OCI-LY7 (cell line): ENCODE measurements around the gene ACVR1. TPM values are rescaled to one million over a fixed set of nuclear protein-coding genes. Genes with fewer than 3 reads are reported as not detected.

Source experiments
- BruUV-seq: library from RNA; stranded (reverse); fragments of 400-500 nt; replicated peaks from 2 replicates; lab custom pipeline; 2021; lab: Mats Ljungman, UMichigan
- CTCF ChIA-PET: fragments of 300-600 bp; sonication (Branson Sonifier 250); formaldehyde crosslinking; loops from one replicate; lab custom pipeline; 2022; ENCODE audit warnings: antibody characterized with exemption; ENCODE audit not compliant: unreplicated experiment; lab: Charles Lee
- POLR2A ChIA-PET: fragments of 300-600 bp; sonication (Branson Sonifier 250); formaldehyde crosslinking; loops from one replicate; lab custom pipeline; 2022; ENCODE audit warnings: antibody characterized with exemption; lab: Charles Lee
- DNase-seq: peaks from one replicate; pipeline ENCODE4 v3.0.0-alpha.2; 2015; ENCODE audit warnings: low spot score
- H2AFZ ChIP-seq: fragments of 200-600 bp; sonication (generic), shearing (Covaris generic); 2 replicates; pipeline ENCODE4 v1.6.1; 2014; ENCODE audit warnings: mild to moderate bottlenecking, antibody characterized with exemption, low read length, moderate library complexity
- H3K27ac ChIP-seq: fragments of 200-600 bp; sonication (generic); 2 replicates; pipeline ENCODE4 v1.5.1; 2014; ENCODE audit warnings: mixed run types, low read depth, mild to moderate bottlenecking, moderate library complexity, low read length, inconsistent platforms; ENCODE audit not compliant: poor library complexity, severe bottlenecking
- H3K36me3 ChIP-seq: fragments of 200-600 bp; sonication (generic); 2 replicates; pipeline ENCODE4 v1.6.1; 2014; ENCODE audit warnings: mild to moderate bottlenecking, antibody characterized with exemption, low read length, moderate library complexity, mixed read lengths; ENCODE audit not compliant: insufficient read depth
- H3K4me1 ChIP-seq: fragments of 200-600 bp; sonication (generic); 2 replicates; pipeline ENCODE4 v1.5.1; 2014; ENCODE audit warnings: mild to moderate bottlenecking, low read length; ENCODE audit not compliant: insufficient read depth, poor library complexity, severe bottlenecking
- H3K4me2 ChIP-seq: fragments of 200-600 bp; sonication (generic); 2 replicates; pipeline ENCODE4 v1.6.1; 2014; ENCODE audit warnings: mild to moderate bottlenecking, low read length
- H3K4me3 ChIP-seq: fragments of 200-600 bp; sonication (generic); 2 replicates; pipeline ENCODE4 v1.5.1; 2014; ENCODE audit warnings: mild to moderate bottlenecking, low read depth, low read length; ENCODE audit not compliant: poor library complexity, severe bottlenecking
- H3K79me2 ChIP-seq: fragments of 200-600 bp; sonication (generic); 2 replicates; pipeline ENCODE4 v1.6.1; 2016; ENCODE audit warnings: low read depth, mild to moderate bottlenecking, low read length, moderate library complexity, mixed read lengths; ENCODE audit not compliant: insufficient read depth
- H3K9me2 ChIP-seq: fragments of 200-600 bp; sonication (generic); 2 replicates; pipeline ENCODE4 v1.6.1; 2016; ENCODE audit warnings: mild to moderate bottlenecking, low read length, mixed read lengths; ENCODE audit not compliant: insufficient read depth
- H3K9me3 ChIP-seq: fragments of 200-600 bp; sonication (generic); 2 replicates; pipeline ENCODE4 v1.6.1; 2014; ENCODE audit warnings: mild to moderate bottlenecking, mixed run types, low read length, mixed read lengths
- H4K20me1 ChIP-seq: fragments of 200-600 bp; sonication (generic); 2 replicates; pipeline ENCODE4 v1.6.1; 2014; ENCODE audit warnings: mild to moderate bottlenecking, antibody characterized with exemption, low read length, moderate library complexity, mixed read lengths; ENCODE audit not compliant: insufficient read depth
- CTCF ChIP-seq: fragments of 200-600 bp; sonication (generic); conservative IDR thresholded peaks from 2 replicates; pipeline ENCODE4 v1.5.1; 2014; ENCODE audit warnings: mild to moderate bottlenecking, antibody characterized with exemption, low read length, moderate library complexity, mixed read lengths
- EZH2phosphoT487 ChIP-seq: fragments of 200-600 bp; sonication (generic); IDR thresholded peaks from 2 replicates; pipeline ENCODE4 v1.6.1; 2018; ENCODE audit warnings: low read depth, borderline replicate concordance, mild to moderate bottlenecking, mixed run types, antibody characterized with exemption, low read length, moderate library complexity, mixed read lengths
- intact Hi-C: fragments of 100-400 bp; cut with micrococcal nuclease; formaldehyde crosslinking; loops from one replicate; pipeline ENCODE4 v1.10.0; 2022; ENCODE audit not compliant: unreplicated experiment
- total RNA-seq, 2 experiments: library from RNA; depleted of rRNA in 1 of 2; stranded (reverse); fragments of >200 nt in 1 of 2; shearing (Covaris generic) in 1 of 2; gene quantifications; 2 replicates each; pipeline ENCODE4 v1.2.3, GENCODE V29; 2014 to 2022

ACVR1 gene
- total RNA-seq, 2 experiments from 2014 or later, result 0.13 to 3.9 TPM

GRCh38 chr2:157793053-157793612 is 83.0 kb downstream of the ACVR1 start:
- ChIA-PET POLR2A (no interaction called here), CTCF (no interaction called here)
- Histone ChIP-seq H3K9me3 (no peaks in the 10 kb centered on the region), H2AFZ (no peak overlapping the region), H3K4me3 (no peak overlapping the region), H3K79me2 (no peaks in the 10 kb centered on the region), H3K4me1 (no peaks in the 10 kb centered on the region), H3K27ac (no peak overlapping the region), H3K36me3 (no peaks in the 10 kb centered on the region), H4K20me1 (no peaks in the 10 kb centered on the region; the same call in 1 of the 2 replicates), H3K4me2 (no peak overlapping the region), H3K9me2 (no peaks in the 10 kb centered on the region)
- no peak for DNase-seq
- intact Hi-C loops, result no loop called here
- no TSS peak for BruUV-seq
- TF ChIP-seq CTCF (no peak; the same call in 1 of the 2 replicates), EZH2phosphoT487 (no peak)

GRCh38 chr2:157792335-157793052 is 83.6 kb downstream of the ACVR1 start:
- ChIA-PET CTCF (no interaction called here), POLR2A (no interaction called here)
- Histone ChIP-seq H3K4me2 (no peak overlapping the region), H3K4me3 (no peak overlapping the region), H3K79me2 (no peaks in the 10 kb centered on the region), H3K27ac (no peak overlapping the region), H3K4me1 (no peaks in the 10 kb centered on the region), H3K9me3 (no peaks in the 10 kb centered on the region), H3K9me2 (no peaks in the 10 kb centered on the region), H2AFZ (no peak overlapping the region), H3K36me3 (no peaks in the 10 kb centered on the region), H4K20me1 (no peaks in the 10 kb centered on the region; the same call in 1 of the 2 replicates)
- BruUV-seq, result no TSS peak
- TF ChIP-seq CTCF, result no peak
- TF ChIP-seq EZH2phosphoT487, result no peak
- intact Hi-C loops, result no loop called here
- DNase-seq, result no peak

GRCh38 chr2:157790780-157791179 is 85.3 kb downstream of the ACVR1 start:
- TF ChIP-seq CTCF (no peak), EZH2phosphoT487 (no peak)
- no peaks in the 10 kb centered on the region for H3K4me1 ChIP-seq
- no peaks in the 10 kb centered on the region for H3K36me3 ChIP-seq
- no peak overlapping the region for H3K4me3 ChIP-seq
- no peak overlapping the region for H3K27ac ChIP-seq
- no peak overlapping the region for H2AFZ ChIP-seq
- H3K4me2 ChIP-seq, result no peak overlapping the region
- ChIA-PET CTCF (no interaction called here), POLR2A (no interaction called here)
- H3K79me2 ChIP-seq, result no peaks in the 10 kb centered on the region
- no peaks in the 10 kb centered on the region; the same call in 1 of the 2 replicates for H4K20me1 ChIP-seq
- H3K9me2 ChIP-seq, result no peaks in the 10 kb centered on the region
- DNase-seq, result no peak
- intact Hi-C loops, result no loop called here
- no TSS peak for BruUV-seq
- no peaks in the 10 kb centered on the region for H3K9me3 ChIP-seq
